ENCODE measurements around the gene SLC6A18.

DNA sequence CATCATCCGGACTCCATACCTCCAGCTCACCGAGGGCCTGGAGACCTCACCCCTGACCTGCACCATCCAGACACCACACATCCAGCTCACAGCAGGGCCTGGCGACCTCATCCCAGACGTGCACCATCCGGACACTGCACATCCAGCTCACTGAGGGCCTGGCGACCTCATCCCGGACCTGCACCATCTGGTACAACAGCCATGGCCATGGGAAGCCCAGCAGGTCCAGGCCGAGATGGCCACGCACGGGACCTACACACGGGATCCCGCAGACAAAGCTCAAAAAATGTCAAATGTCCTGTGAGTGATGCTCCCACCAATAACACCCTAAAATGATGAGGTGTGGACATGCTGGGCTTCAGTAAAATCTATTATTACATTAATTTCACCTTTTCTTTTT, 60.0 kb downstream of the SLC6A18 start:
- TF ChIP-seq CTCF (IDR thresholded peaks at IDR 0.05) = no peak
- no peak for TF ChIP-seq EP300 (IDR thresholded peaks at IDR 0.05)

All from tibial nerve (tissue), 4 donors.